DMS53 (cell line): ENCODE measurements around the gene EXOSC3.

Experiments used
- DNase-seq: peaks from one replicate; lab custom pipeline; 2025; lab: John Stamatoyannopoulos, UW

EXOSC3 gene

DNA sequence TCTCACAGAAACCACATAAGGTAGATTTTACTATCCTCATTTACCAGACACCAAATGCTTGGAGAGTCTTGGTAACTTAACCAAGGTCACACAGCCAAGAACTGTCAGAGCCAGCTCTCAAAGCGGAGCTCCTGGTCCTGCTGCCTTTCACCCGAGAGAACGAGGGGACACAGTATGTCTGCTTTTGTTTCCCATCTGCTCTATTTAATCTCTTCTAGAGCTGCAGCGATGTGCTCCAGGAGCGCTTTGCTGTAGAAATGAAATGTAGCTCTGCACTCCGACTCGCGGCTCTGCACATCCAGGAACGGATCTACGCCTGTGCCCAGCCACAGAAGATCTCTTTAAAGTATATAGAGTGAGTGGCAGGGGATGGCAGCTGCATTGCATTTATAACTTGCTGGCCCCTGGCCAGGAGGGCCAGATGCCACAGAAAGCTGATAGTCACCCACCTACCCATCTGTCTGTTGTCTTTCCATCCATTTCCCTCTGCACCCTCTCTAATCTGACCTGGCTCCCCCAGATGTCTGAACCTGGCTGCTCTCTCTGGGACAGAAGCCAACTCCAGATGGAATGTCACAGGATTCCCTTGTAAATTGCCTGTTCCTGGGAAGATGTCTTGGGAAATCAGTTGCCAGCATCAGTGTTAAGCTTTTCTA is 52.6 kb downstream of the EXOSC3 start:
- DNase-seq, result no peak

- DNase-seq, result no peak
These were observed 54.0 kb downstream of the EXOSC3 start for GRCh38 chr9:37730839-37731238.

GRCh38 chr9:37730256-37730655 is 54.6 kb downstream of the EXOSC3 start:
- no peak for DNase-seq
